Epithelial cell of prostate (primary cell): ENCODE results near the gene TES.
A peak's percentile ranks its signal among the peaks of the same experiment; 100 is the strongest.

Source experiments
- DNase-seq: peaks from one replicate; pipeline ENCODE4 v3.0.0-alpha.2; 2011; ENCODE audit warnings: low read depth, low spot score
- H3K27ac ChIP-seq: fragments of 450-650 bp; 2 replicates; pipeline ENCODE4 v1.5.1; 2017; ENCODE audit warnings: mild to moderate bottlenecking

TES gene

GRCh38 chr7:116187400-116187799 lies 22.9 kb upstream of the TES start:
- H3K27ac ChIP-seq, result no peak overlapping the region
- DNase-seq, result no peak

DNA sequence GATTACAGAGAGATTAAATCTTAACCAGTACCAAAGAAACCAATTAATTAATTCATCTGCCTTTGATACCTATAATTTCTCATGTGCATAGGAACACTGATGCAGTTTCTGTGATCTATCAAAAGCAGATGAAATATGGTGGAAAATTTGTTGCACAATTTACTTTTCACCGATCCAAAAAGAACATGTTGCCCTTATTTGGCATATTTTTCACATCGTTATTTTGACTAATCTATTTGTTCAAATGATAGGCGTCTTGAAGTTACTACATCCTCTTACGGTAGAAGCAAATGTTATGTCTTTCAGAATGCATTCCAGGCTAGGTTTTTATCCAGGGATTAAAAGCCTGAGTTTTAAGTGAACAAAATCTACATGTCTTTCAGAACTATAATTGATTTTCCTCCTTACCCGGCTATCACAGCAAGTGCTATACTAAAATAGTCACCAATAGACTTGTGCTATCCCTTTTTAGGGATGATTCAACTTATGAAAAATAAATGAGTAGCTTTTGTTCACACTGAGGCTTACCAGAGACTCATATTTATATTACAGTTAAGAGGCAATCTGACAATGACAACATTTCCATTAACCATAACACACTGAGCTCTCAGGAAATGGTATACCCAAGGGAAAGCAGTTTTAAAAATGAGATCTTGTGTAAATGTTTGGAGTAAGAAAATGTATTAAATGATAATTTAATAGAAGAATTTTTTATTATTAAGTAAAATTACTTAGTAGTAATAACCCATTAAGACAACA lies 16.8 kb upstream of the TES start:
- DNase-seq, result no peak
- H3K27ac ChIP-seq, result no peak overlapping the region

DNA sequence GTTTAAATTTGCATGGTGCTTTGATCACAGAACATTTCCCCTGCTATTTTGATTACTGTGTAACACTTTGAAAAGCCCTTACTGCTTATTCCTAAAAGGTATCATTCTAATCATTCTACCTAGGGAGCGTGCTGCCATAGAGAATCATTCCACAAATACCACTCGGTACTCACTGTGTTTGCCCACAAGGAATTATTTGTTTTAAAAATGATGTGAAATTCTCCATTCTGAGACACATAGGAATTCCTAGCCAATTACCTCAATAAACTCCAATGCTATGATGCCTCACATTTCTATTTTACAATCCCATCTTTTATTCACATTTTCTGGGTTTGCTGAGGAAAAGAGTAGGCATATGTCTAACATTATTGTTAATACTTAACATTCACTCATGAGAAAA lies 16.2 kb upstream of the TES start:
- H3K27ac ChIP-seq, result no peak overlapping the region
- DNase-seq, result no peak

GRCh38 chr7:116195451-116195850 lies 14.9 kb upstream of the TES start:
- DNase-seq, result peak; percentile 44
- H3K27ac ChIP-seq, result no peak overlapping the region

- no peak overlapping the region for H3K27ac ChIP-seq
- no peak for DNase-seq
Observed at GRCh38 chr7:116196947-116197346, 13.4 kb upstream of the TES start.

GRCh38 chr7:116197360-116197759 lies 13.0 kb upstream of the TES start:
- no peak overlapping the region for H3K27ac ChIP-seq
- no peak for DNase-seq

GRCh38 chr7:116198748-116199410 lies 11.5 kb upstream of the TES start:
- no peak for DNase-seq
- H3K27ac ChIP-seq, result no peak overlapping the region

GRCh38 chr7:116200963-116201362 lies 9.4 kb upstream of the TES start:
- DNase-seq, result no peak
- H3K27ac ChIP-seq, result no peak overlapping the region

DNA sequence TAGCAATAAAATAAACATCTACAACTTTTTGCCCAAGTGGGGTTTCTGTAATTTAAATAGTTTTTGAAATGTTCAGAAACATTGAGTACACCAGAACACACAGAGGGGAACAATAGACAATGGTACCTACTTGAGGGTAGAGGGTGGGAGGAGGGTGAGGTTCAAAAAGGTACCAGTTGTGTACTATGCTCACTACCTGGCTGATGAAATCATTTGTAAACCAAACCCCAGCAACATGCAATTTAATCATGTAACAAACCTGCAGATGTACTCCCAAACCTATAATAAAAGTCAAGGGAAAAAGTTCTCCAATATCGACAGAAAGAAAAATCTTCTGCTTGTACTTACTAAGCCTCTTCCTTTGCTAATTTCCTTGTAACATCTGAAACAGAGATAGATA lies 4.2 kb upstream of the TES start:
- peak overlapping the region; percentile 10 for H3K27ac ChIP-seq
- no peak for DNase-seq

- H3K27ac ChIP-seq, result no peak overlapping the region
Observed at GRCh38 chr7:116208919-116209318, 1.4 kb upstream of the TES start.

GRCh38 chr7:116209561-116210070 lies 723 bp upstream of the TES start:
- no peak for DNase-seq
- peak overlapping the region; percentile 99 for H3K27ac ChIP-seq

More at GRCh38 chr7:116208919-116209318, 1.4 kb upstream of the TES start:
- DNase-seq, result no peak

- peak overlapping the region; percentile 99 for H3K27ac ChIP-seq
- DNase-seq, result peak; percentile 71
Observed at GRCh38 chr7:116211006-116211912, 920 bp downstream of the TES start.

DNA sequence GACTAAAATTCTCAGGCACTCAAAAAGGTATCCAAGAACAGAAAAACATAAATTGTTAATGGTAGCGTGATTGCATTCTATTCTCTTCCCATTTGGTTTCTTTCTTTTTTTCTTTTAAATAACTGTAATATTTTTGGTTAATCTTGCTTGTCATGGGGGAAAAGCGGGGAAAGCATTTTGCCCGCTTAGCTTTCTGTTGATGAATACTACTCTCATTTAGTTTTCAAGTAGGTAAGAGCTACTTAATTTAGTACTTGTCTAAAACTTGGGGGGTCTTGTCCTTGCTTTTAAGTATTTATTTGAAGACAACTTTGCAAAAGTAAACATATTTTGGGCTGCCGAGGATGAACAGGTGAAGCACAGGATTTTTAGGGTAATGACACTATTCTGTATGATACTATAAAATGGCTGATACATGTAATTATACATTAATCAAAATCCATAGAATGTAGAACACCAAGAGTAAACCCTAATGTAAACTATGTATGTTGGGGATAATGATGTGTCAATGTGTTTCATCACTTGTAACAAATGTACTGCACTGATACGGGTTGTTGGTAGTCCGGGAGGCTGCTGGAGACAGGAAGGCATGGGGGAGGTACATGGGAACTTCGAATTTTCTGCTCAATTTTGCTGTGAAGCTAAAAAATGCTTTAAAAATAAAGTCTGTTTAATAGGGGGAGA lies 1.7 kb downstream of the TES start:
- DNase-seq, result no peak

DNA sequence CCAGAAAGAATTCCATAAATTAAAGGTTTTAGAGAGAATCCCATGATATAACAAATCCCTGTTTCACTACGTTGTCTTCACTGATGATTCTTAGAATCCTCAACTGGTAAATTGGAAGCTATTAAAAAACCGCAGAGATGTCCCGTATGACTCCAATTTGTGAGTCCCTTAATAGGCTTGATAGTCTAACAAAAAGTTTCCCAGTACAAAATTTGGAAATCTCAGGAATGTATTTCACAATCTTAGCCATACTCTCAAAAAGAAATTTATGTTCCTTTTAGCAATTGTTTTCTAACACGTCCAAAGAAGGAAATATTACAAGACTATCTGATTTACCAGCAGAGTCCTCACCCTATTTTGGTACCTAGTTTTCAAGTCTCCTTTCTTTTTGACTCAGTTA lies 2.5 kb downstream of the TES start:
- peak overlapping the region; percentile 99 for H3K27ac ChIP-seq
- DNase-seq, result no peak

More for the DNA sequence above, 1.7 kb downstream of the TES start:
- peak overlapping the region; percentile 99 for H3K27ac ChIP-seq

GRCh38 chr7:116213361-116214130 lies 3.2 kb downstream of the TES start:
- H3K27ac ChIP-seq, result peak overlapping the region; percentile 99
- no peak for DNase-seq

DNA sequence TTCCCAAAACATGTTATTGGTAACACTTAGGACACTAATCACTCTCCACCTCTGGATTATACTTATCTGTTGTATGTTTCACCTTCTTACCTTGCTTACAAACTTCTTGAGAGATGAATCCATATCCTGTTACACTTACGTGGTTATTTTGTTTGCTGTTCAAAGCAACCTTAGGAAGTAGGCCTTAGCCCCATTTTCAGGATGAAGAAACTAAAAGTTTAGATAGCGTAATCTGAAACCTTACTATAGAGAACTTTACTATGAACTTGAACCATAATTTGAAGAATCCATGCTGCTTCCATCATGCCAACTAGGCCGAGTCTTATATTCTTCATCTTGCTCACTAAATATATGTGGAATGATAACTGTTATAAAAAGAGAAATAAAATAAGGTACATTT lies 4.6 kb downstream of the TES start:
- no peak overlapping the region for H3K27ac ChIP-seq
- no peak for DNase-seq

- DNase-seq, result no peak
- peak overlapping the region; percentile 39 for H3K27ac ChIP-seq
Observed at GRCh38 chr7:116215551-116215950, 5.2 kb downstream of the TES start.

DNA sequence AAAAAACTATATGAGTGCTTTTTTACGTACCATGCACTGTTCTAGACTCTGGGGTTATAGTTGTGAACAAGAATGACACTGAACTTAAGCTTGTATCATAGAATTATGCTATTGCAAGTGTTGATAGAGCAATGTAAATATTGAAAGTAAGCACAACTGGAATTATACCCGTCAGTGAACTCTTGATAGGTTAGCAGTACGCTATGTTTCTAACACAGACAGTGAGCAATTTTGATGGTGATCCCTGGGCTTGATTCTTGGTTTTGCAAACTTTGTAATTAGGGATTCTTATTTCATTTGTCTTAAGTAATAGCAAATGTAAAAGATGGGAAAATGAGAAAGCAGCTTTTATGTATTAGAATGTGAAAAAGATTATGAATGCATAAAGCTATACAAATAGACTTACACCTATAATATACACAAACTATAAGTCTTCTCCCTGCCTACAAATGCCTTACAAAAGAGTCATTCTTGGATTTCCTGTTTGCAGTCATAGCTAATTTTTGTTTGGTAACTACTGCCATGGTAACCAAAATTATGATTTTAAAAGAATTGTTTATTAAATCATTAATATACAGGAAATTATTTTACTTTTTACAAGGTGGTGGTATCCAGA lies 6.7 kb downstream of the TES start:
- H3K27ac ChIP-seq, result peak overlapping the region; percentile 39
- DNase-seq, result no peak
